ENCODE results near the gene CHD5.

GRCh38 chr1:6181347-6181770 lies 1.2 kb upstream of the CHD5 start:
- TF ChIP-seq, protein P1, sequence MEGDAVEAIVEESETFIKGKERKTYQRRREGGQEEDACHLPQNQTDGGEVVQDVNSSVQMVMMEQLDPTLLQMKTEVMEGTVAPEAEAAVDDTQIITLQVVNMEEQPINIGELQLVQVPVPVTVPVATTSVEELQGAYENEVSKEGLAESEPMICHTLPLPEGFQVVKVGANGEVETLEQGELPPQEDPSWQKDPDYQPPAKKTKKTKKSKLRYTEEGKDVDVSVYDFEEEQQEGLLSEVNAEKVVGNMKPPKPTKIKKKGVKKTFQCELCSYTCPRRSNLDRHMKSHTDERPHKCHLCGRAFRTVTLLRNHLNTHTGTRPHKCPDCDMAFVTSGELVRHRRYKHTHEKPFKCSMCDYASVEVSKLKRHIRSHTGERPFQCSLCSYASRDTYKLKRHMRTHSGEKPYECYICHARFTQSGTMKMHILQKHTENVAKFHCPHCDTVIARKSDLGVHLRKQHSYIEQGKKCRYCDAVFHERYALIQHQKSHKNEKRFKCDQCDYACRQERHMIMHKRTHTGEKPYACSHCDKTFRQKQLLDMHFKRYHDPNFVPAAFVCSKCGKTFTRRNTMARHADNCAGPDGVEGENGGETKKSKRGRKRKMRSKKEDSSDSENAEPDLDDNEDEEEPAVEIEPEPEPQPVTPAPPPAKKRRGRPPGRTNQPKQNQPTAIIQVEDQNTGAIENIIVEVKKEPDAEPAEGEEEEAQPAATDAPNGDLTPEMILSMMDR (IDR thresholded peaks at IDR 0.05): no peak
- TF ChIP-seq RELA (CRISPR knock-in tag; IDR thresholded peaks at IDR 0.05; ENCODE audit: borderline replicate concordance) (no peak), JUN (CRISPR knock-in tag; IDR thresholded peaks at IDR 0.05) (no peak), CBFB (CRISPR knock-in tag; IDR thresholded peaks at IDR 0.05; ENCODE audit: low read depth) (no peak), USF2 (CRISPR knock-in tag; IDR thresholded peaks at IDR 0.05) (no peak), SOX15 (CRISPR knock-in tag; IDR thresholded peaks at IDR 0.05) (no peak)
